Central memory CD4-positive, alpha-beta T cell (primary cell): Measurements from ENCODE around the gene HMX1.

ENCODE experiments used
- DNase-seq: peaks from one replicate; pipeline ENCODE4 v3.0.0; 2022

HMX1 gene

DNA sequence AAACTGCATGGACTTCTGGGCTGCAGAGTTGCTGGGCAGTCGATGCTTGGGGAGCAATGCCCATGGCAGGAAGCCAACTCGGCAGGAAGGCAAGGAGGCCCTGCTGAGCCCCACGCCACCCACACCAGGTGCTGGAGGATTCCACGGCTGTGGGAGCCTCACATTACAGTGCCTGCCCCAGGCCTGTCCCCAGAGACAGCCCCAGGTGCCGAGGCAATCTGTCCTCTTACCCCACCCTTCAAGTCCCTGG lies 53.9 kb downstream of the HMX1 start:
- no peak for DNase-seq

DNA sequence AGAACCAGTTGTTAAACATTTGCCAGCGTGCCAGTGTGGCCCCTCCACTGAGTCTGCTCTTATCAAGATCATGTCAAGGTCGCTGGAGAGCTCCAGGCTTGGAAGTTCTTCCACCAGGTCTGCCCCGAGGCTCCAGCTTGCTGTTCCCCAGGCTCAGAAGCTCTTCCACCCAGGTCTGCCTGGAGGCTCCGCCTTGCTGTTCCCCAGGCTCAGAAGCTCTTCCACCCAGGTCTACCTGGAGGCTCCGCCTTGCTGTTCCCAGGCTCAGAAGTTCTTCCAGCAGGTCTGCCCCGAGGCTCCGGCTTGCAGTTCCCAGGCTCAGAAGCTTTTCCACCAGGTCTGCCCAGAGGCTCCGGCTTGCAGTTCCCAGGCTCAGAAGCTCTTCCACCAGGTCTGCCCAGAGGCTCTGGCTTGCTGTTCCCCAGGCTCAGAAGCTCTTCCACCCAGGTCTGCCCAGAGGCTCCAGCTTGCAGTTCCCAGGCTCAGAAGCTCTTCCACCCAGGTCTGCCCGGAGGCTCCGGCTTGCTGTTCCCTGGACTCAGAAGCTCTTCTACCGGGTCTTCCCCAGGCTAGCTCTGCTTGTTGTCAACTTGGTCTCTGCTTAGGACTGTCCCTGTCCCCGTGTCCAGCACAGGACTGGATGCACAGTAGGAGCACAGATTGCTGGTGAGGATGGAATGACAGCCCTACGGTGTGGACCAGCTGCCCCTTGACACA lies 54.4 kb downstream of the HMX1 start:
- DNase-seq, result no peak
